Endothelial cell of umbilical vein (primary cell): ENCODE measurements around the gene PAX8. TPM values are rescaled to one million over a fixed set of nuclear protein-coding genes. Genes with fewer than 3 reads are reported as not detected.

Source experiments
- BruUV-seq: library from RNA; stranded (reverse); fragments of 400-500 nt; replicated peaks from 2 replicates; lab custom pipeline; 2021; lab: Mats Ljungman, UMichigan
- CTCF ChIA-PET: fragments of 300-600, 350-600 bp; sonication (Branson Sonifier 250); formaldehyde crosslinking; loops from one replicate; lab custom pipeline; 2021; ENCODE audit warnings: antibody characterized with exemption, inconsistent platforms; lab: Charles Lee
- POLR2A ChIA-PET: fragments of 300-600, 350-600 bp; sonication (Branson Sonifier 250); formaldehyde crosslinking; loops from one replicate; lab custom pipeline; 2021; ENCODE audit warnings: antibody characterized with exemption, inconsistent platforms; lab: Charles Lee
- DNase-seq: peaks from one replicate; pipeline ENCODE4 v3.0.0-alpha.2; 2011; ENCODE audit warnings: low read depth, low spot score
- FAIRE-seq: peaks from 2 replicates; lab custom pipeline; 2011; peaks lifted over from hg19 to GRCh38; lab: Jason Lieb, UNC
- H2AFZ ChIP-seq: 2 replicates; pipeline ENCODE4 v1.6.0; 2012; ENCODE audit warnings: low read depth, low read length, control low read depth, inconsistent platforms
- H3K27ac ChIP-seq: 2 replicates; pipeline ENCODE4 v1.5.1; 2011; ENCODE audit warnings: low read depth, mild to moderate bottlenecking, control low read depth, low read length, moderate library complexity; ENCODE audit not compliant: insufficient read depth
- H3K27me3 ChIP-seq, 2 experiments: 2 replicates each; pipeline versions ENCODE4 v1.6.0 to v1.6.1; 2011; ENCODE audit warnings: low read length in 2 of 2, mixed read lengths in 1 of 2; ENCODE audit not compliant: control insufficient read depth in 2 of 2, insufficient read depth in 2 of 2
- H3K36me3 ChIP-seq, 2 experiments: 2 replicates in 1 of 2; 3 replicates in 1 of 2; pipeline ENCODE4 v1.5.1; 2011; ENCODE audit warnings: low read length in 2 of 2, mild to moderate bottlenecking in 1 of 2, moderate library complexity in 1 of 2; ENCODE audit not compliant: control insufficient read depth in 2 of 2, insufficient read depth in 2 of 2; ENCODE audit errors: extremely low read depth in 1 of 2
- H3K4me1 ChIP-seq: 3 replicates; pipeline ENCODE4 v1.5.1; 2011; ENCODE audit warnings: mild to moderate bottlenecking, low read length; ENCODE audit not compliant: control insufficient read depth, insufficient read depth; ENCODE audit errors: extremely low read depth
- H3K4me2 ChIP-seq: 2 replicates; pipeline ENCODE4 v1.6.1; 2011; ENCODE audit warnings: low read length, control low read depth, mixed read lengths; ENCODE audit not compliant: insufficient read depth
- H3K4me3 ChIP-seq, 3 experiments: fragments of 200-600 bp in 1 of 3; sonication (generic), shearing (Covaris generic) in 1 of 3; replicated peaks in 1 of 3; 2 replicates each; pipeline ENCODE4 v1.5.1; 2011 to 2016; ENCODE audit warnings: control low read depth in 3 of 3, low read length in 3 of 3, mild to moderate bottlenecking in 2 of 3, inconsistent platforms in 1 of 3, low read depth in 1 of 3, moderate library complexity in 1 of 3; ENCODE audit not compliant: insufficient read depth in 1 of 3
- H3K79me2 ChIP-seq: 2 replicates; pipeline ENCODE4 v1.6.0; 2012; ENCODE audit warnings: low read length, inconsistent platforms; ENCODE audit not compliant: control insufficient read depth, insufficient read depth
- H3K9ac ChIP-seq: replicated peaks from 2 replicates; pipeline ENCODE3; 2011; ENCODE audit warnings: low read length, control low read depth; ENCODE audit not compliant: insufficient read depth; ENCODE audit errors: extremely low read depth
- H3K9me1 ChIP-seq: replicated peaks from 3 replicates; pipeline ENCODE4 v1.6.0; 2011; ENCODE audit warnings: mild to moderate bottlenecking, low read length; ENCODE audit not compliant: control insufficient read depth, insufficient read depth; ENCODE audit errors: extremely low read depth
- H3K9me3 ChIP-seq: replicated peaks from 2 replicates; pipeline ENCODE4 v1.5.1; 2012; ENCODE audit warnings: low read length, inconsistent platforms; ENCODE audit not compliant: control insufficient read depth, insufficient read depth
- H4K20me1 ChIP-seq: replicated peaks from 2 replicates; pipeline ENCODE3; 2011; ENCODE audit warnings: mild to moderate bottlenecking, low read length; ENCODE audit not compliant: control insufficient read depth, insufficient read depth; ENCODE audit errors: extremely low read depth
- EZH2 ChIP-seq: IDR thresholded peaks from 2 replicates; pipeline ENCODE4 v1.6.1; 2012; ENCODE audit warnings: borderline replicate concordance, low read depth, mild to moderate bottlenecking, moderate library complexity, low read length, inconsistent platforms; ENCODE audit not compliant: severe bottlenecking
- FOS ChIP-seq: IDR thresholded peaks from 2 replicates; pipeline ENCODE4 v1.6.1; 2011; ENCODE audit warnings: mild to moderate bottlenecking, low read length, moderate library complexity, borderline replicate concordance; ENCODE audit not compliant: insufficient read depth
- GATA2 ChIP-seq: IDR thresholded peaks from 2 replicates; pipeline ENCODE4 v1.7.0; 2011; ENCODE audit warnings: low read depth, mild to moderate bottlenecking, moderate library complexity, mixed read lengths, low read length; ENCODE audit not compliant: insufficient read length, insufficient read depth
- JUN ChIP-seq: IDR thresholded peaks from 2 replicates; pipeline ENCODE4 v1.6.1; 2011; ENCODE audit warnings: borderline replicate concordance, low read depth; ENCODE audit not compliant: insufficient read length, insufficient read depth
- MYC ChIP-seq: IDR thresholded peaks from one replicate; pipeline ENCODE4 v1.6.1; 2011; ENCODE audit warnings: mild to moderate bottlenecking, low read depth, low read length
- POLR2A ChIP-seq: IDR thresholded peaks from 2 replicates; pipeline ENCODE4 v1.6.1; 2012; ENCODE audit warnings: low read depth, mild to moderate bottlenecking, control low read depth, low read length
- POLR2AphosphoS5 ChIP-seq: IDR thresholded peaks from 2 replicates; pipeline ENCODE4 v1.6.1; 2012; ENCODE audit warnings: low read depth, mild to moderate bottlenecking, control low read depth, low read length, moderate library complexity; ENCODE audit not compliant: insufficient read depth
- dilution Hi-C: fragments of 300-500 bp; cut with MboI; formaldehyde crosslinking; loops from one replicate; pipeline ENCODE4 v1.15.0; 2019; ENCODE audit warnings: low sequenced_read_pairs; ENCODE audit not compliant: extremely low pct_ligation_motif_present
- intact Hi-C: fragments of 100-400 bp; cut with micrococcal nuclease; formaldehyde crosslinking; loops from one replicate; pipeline ENCODE4 v1.10.0; 2022
- polyA plus RNA-seq, 4 experiments: library from polyadenylated mRNA; depleted of rRNA in 3 of 4; stranded (reverse) in 3 of 4; unstranded in 1 of 4; fragments of >200 nt; gene quantifications; 2 replicates each; pipeline versions ENCODE4 v1.2.1 to v1.2.3, GENCODE V29; 2011 to 2012; ENCODE audit warnings: missing spikeins in 1 of 4
- total RNA-seq: library from RNA; stranded (reverse); gene quantifications from 2 replicates; pipeline ENCODE4 v1.2.3, GENCODE V29; 2021
- TF ChIP-seq, protein P1 (sequence below), 2 donors: IDR thresholded peaks; 1 replicate in 1 of 2; 2 replicates in 1 of 2; pipeline ENCODE4 v1.5.1; 2011; ENCODE audit warnings: low read length in 2 of 2, mild to moderate bottlenecking in 2 of 2, moderate library complexity in 2 of 2, control low read depth in 1 of 2, inconsistent platforms in 1 of 2, low read depth in 1 of 2; ENCODE audit not compliant: insufficient read depth in 1 of 2; ENCODE audit errors: extremely low read depth in 1 of 2
- TF ChIP-seq, protein P2 (sequence below): IDR thresholded peaks from 2 replicates; pipeline ENCODE4 v1.6.1; 2011; ENCODE audit not compliant: insufficient read depth, insufficient read length

Gene PAX8
- total and polyA plus RNA-seq, 2 donors (not counting 3 experiments of a cell fraction or from before 2014, with no cell fraction given) = 0.22 to 0.62 TPM

DNA sequence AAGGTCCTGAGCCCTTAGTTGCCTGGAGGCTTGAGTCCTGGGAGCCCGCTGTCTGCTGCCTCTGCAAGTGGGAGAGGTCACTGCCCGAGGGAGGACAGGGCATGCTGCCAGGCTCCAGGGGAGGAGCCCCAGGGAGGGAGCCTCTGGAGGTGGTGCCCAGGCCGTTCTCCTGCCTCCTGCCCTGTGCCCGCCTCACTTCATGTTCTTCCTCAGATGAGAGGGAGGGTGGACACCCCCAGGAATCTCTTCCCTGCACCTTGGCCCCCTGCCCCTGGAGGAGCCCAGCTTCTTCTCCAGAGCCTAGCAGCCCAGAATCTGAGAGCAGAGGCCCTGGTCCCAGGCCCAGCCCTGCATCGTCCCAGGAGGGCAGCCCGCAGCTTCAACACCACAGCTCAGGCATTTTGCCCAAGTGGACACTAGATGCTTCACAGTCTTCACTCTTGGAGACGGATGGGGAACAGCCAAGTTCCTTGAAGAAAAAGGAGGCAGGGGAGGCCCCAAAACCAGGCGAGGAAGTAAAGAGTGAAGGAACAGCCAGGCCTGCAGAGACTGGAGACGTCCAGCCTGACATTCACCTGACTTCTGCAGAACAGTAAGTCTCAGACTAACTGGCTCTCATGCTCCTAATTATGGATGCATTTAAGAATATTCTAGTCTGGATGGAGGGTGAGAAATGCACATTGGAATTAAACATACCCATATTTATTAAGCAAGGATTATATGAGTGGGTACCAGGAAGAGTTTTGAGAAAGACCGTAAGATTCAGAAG lies 92.9 kb downstream of the PAX8 start:
- Histone ChIP-seq H3K4me2 (no peak overlapping the region), H3K36me3 (no peaks in the 10 kb centered on the region), H3K9me3 (no peaks in the 10 kb centered on the region), H4K20me1 (no peaks in the 10 kb centered on the region), H3K4me1 (no peaks in the 10 kb centered on the region), H3K27me3 (peaks cover 2% of the 10 kb centered on the region in 2 experiments), H2AFZ (no peak overlapping the region), H3K4me3 (no peak overlapping the region), H3K9me1 (no peaks in the 10 kb centered on the region), H3K27ac (no peak overlapping the region), H3K79me2 (no peaks in the 10 kb centered on the region), H3K9ac (no peak overlapping the region)
- DNase-seq (no peak), FAIRE-seq (no peak)
- no peak for TF ChIP-seq POLR2AphosphoS5
- no peak for TF ChIP-seq GATA2
- no peak for TF ChIP-seq JUN
- TF ChIP-seq, protein P1, sequence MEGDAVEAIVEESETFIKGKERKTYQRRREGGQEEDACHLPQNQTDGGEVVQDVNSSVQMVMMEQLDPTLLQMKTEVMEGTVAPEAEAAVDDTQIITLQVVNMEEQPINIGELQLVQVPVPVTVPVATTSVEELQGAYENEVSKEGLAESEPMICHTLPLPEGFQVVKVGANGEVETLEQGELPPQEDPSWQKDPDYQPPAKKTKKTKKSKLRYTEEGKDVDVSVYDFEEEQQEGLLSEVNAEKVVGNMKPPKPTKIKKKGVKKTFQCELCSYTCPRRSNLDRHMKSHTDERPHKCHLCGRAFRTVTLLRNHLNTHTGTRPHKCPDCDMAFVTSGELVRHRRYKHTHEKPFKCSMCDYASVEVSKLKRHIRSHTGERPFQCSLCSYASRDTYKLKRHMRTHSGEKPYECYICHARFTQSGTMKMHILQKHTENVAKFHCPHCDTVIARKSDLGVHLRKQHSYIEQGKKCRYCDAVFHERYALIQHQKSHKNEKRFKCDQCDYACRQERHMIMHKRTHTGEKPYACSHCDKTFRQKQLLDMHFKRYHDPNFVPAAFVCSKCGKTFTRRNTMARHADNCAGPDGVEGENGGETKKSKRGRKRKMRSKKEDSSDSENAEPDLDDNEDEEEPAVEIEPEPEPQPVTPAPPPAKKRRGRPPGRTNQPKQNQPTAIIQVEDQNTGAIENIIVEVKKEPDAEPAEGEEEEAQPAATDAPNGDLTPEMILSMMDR (IDR thresholded peaks at IDR 0.05; ENCODE audit: extremely low read depth in 1 of 2, insufficient read depth in 1 of 2, low read depth in 1 of 2, low read length in 2 of 2) = no peak
- no peak for TF ChIP-seq MYC
- no peak for TF ChIP-seq POLR2A
- TF ChIP-seq FOS = no peak
- no peak for TF ChIP-seq EZH2
- TF ChIP-seq, protein P2, sequence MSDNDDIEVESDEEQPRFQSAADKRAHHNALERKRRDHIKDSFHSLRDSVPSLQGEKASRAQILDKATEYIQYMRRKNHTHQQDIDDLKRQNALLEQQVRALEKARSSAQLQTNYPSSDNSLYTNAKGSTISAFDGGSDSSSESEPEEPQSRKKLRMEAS = no peak
- CTCF ChIA-PET = interaction anchor here (1.0 kb wide), 1 partner anchor 13 kb away, joined by 4 read pairs; no protein-coding TSS in a partner anchor
- intact Hi-C loops (no loop called here), dilution Hi-C loops (no loop called here)
- POLR2A ChIA-PET = no interaction called here
- no TSS peak for BruUV-seq
